Rectal smooth muscle tissue (tissue), 1 donor: ENCODE measurements around the gene MIPEP.
"Not testable (repeated sequence)": the region's sequence is repeated elsewhere in the genome, so short reads cannot be mapped to it uniquely, and the experiment has no call there.

Source experiments
- H3K27ac ChIP-seq: one replicate; pipeline ENCODE4 v1.7.0; 2013; ENCODE audit warnings: low read depth, low read length, inconsistent platforms
- H3K27me3 ChIP-seq: one replicate; pipeline ENCODE4 v1.7.0; 2013; ENCODE audit warnings: low read length; ENCODE audit not compliant: control insufficient read depth, insufficient read depth
- H3K36me3 ChIP-seq: one replicate; pipeline ENCODE4 v1.7.0; 2013; ENCODE audit warnings: low read length; ENCODE audit not compliant: control insufficient read depth, insufficient read depth
- H3K4me1 ChIP-seq: one replicate; pipeline ENCODE4 v1.7.0; 2013; ENCODE audit warnings: low read length; ENCODE audit not compliant: control insufficient read depth, insufficient read depth
- H3K4me3 ChIP-seq: one replicate; pipeline ENCODE4 v1.7.0; 2013; ENCODE audit warnings: low read length
- H3K9ac ChIP-seq: one replicate; pipeline ENCODE4 v1.7.0; 2013; ENCODE audit warnings: low read length

Gene MIPEP

DNA sequence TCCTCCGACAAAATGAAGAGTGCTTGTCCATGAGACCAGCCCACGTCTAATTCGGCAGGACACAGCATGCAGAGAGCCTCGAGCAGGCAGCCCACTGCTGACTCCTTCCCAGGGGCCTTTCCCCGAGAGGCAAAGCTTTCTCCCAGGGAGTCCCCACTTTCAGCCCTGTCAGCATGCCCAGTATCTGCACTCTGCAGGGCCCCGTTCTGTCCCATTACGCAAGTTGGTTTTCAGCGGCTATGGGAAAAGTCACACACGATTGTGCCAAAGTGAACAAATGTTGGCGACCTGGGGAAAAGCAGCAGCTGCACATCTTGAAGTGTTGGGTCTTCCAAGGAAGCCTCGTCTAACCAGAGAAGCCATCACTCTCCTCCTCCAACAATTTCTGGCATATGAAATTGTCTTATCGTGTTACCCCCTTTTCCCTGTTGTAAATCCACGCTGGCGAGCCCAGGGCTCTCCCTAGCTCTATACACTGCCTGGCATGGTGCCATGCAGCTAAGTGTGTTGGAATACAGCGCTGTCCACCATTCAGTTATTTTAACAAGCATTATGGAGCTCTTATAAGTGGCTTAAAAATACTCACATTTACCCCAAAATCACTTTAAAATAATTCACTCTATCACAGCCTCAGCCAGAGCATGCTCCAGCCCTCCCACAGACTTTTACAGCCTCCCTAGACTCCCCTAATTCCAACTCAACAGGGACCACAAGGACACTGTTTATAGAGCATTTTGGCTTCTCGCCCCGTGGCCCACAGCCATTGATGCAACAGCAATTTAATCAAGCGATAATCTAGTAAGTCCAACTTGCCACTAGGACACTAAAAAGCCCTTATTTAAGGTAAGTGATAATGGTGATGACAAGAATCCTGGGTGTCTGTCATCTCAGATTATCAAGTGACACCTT is 8.5 kb downstream of the MIPEP start:
- H3K4me1 ChIP-seq, H3K36me3 ChIP-seq, H3K27ac ChIP-seq, H3K9ac ChIP-seq, H3K4me3 ChIP-seq, H3K27me3 ChIP-seq: not testable (repeated sequence)

DNA sequence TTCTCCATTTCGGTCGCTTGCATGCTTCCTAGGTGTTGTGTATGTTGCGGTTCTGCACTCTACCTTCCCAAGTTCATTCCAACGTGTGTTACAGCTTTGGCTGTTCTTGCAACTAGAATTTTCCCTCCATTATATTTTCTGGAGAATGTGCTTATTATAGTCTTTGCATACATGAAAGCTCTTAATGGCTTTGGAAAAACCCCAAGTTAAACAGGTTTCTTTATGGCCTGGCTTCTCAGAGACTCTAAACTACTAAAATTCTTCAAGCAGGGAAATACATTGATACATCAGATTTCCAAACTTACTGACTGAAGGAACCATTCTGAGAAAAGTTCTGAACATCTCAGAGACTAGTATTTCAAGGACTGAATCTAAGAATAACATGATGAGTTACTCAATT is 11.9 kb downstream of the MIPEP start:
- Histone ChIP-seq H3K27ac (no peak overlapping the region), H3K36me3 (peaks cover 2% of the 10 kb centered on the region)

DNA sequence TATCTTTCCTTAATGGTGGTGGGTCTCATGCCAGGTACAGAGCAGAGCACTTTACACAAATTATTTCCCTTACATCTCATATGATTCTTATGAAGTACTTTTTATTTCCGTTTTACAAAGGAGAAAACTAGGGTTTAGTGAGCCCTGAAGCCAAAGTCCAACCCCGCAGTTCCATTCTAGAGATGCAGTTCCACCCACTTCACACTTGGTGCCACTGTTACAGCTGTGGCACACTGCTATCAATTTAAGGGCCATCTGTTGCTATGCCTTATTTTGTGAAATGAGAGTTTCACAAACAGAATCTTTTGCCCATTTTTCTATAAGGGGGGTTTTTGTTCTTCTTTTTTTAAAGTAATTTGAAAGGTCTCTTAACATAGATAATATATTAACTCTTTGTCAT is 12.9 kb downstream of the MIPEP start:
- H3K4me1 ChIP-seq, result no peaks in the 10 kb centered on the region
- H3K9ac ChIP-seq, result no peak overlapping the region
- H3K4me3 ChIP-seq, result no peak overlapping the region
- H3K27me3 ChIP-seq, result no peaks in the 10 kb centered on the region
- no peak overlapping the region for H3K27ac ChIP-seq
- H3K36me3 ChIP-seq, result peaks cover 2% of the 10 kb centered on the region

More for the DNA sequence above, 11.9 kb downstream of the MIPEP start:
- Histone ChIP-seq H3K4me1 (no peaks in the 10 kb centered on the region), H3K27me3 (no peaks in the 10 kb centered on the region), H3K4me3 (no peak overlapping the region), H3K9ac (no peak overlapping the region)

DNA sequence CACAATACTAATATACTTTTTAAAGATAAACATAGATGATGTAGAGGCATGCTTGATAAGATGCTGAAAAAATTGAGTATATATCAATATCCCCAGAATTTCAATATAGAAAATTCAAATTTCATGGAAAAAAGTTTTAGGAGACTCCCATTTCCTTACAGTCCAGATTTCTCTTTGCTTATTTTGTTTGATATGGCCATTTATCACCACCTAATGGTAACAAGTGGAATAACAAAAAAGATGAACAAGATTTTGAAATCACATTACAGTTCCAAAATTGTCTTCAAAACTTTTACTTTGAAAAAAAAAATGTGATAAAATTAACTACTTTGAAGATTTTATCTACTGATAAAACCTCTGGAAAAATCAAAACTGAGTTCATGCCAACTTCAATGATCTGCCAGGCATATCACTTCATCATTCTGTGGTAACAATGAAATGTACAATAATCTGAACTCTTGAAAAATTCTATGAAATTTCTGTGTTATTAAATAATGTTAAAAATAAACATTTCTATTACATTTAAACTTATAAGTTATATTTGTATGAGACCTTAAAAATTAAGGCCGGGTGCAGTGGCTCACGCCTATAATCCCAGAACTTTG is 17.5 kb downstream of the MIPEP start:
- no peak overlapping the region for H3K9ac ChIP-seq
- no peaks in the 10 kb centered on the region for H3K36me3 ChIP-seq
- H3K4me3 ChIP-seq, result no peak overlapping the region
- H3K27ac ChIP-seq, result no peak overlapping the region
- no peaks in the 10 kb centered on the region for H3K27me3 ChIP-seq
- H3K4me1 ChIP-seq, result no peaks in the 10 kb centered on the region

DNA sequence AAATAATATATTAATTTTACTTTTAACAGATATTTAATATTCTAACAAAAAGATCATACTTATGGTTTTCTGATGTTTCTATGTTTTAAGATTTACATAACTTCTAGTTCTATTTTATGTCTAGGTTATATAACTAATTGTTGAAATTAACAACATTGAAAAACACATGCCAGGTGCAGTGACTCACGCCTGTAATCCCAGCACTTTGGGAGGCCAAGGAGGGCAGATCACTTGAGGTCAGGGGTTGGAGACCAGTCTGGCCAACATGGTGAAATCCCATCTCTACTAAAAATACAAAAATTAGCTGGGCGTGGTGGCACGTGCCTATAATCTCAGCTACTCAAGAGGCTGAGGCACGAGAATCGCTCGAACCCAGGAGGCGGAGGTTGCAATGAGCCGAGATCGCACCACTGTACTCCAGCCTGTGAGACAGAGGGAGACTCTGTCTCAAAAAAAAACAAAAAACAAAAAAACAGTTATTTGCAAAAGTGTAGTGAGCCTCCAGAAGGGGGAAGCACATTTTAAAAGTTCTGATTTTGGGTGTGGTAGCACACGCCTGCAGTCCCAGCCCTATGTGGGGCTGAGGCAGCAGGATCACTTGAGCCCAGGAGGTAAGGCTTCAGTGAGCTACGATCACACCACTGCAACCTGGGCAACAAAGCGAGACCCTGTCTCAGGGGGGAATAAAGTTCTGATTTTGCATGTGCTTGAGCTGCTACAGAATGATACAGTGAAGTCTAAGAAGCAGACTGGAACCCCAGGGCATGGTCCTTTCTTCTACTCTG is 18.7 kb downstream of the MIPEP start:
- Histone ChIP-seq H3K4me3 (no peak overlapping the region), H3K27ac (no peak overlapping the region), H3K27me3 (no peaks in the 10 kb centered on the region), H3K9ac (no peak overlapping the region), H3K4me1 (no peaks in the 10 kb centered on the region), H3K36me3 (no peaks in the 10 kb centered on the region)

DNA sequence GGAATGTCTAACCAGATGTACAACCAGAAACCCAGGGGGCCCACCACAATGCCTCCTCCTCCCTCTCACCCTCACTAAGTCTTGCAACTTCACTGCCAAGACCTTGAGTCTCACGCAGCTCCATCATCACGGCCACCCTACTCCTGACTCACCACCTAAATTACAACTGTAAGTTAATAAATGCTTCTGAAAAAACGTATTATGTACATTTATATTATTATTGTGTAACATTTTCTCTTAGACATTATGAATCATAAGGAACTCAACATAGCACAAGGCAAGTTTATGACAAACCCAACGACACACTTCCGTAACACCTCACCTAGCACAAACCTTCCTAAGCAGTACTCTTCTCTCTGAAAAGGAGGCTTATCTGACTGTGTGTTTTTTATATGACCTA is 20.7 kb downstream of the MIPEP start:
- H3K36me3 ChIP-seq, result no peaks in the 10 kb centered on the region
- no peaks in the 10 kb centered on the region for H3K4me1 ChIP-seq
- no peak overlapping the region for H3K9ac ChIP-seq
- H3K27me3 ChIP-seq, result no peaks in the 10 kb centered on the region
- no peak overlapping the region for H3K4me3 ChIP-seq
- no peak overlapping the region for H3K27ac ChIP-seq

DNA sequence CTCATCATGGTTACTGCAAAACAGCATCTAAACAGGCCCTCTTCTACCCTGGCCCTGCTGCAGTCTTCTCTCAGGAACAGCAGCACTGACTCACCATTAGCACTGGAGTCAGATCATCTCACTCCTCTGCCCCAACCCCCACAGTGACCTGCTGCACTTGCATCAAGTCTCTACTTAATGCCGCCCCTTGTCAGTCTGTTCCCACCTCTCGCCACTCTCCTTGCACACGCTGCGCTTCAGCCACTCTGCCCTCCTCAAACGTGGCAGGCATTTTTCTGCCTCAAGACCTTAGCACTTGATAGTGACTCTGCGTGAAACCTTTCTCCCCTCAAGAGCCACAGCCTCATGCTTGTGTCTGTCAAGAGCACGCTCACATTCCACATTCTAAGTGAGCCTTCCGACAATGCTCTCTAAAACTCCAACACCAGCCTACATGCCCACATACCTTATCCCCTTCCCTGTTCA is 22.1 kb downstream of the MIPEP start:
- Histone ChIP-seq H3K4me1 (no peaks in the 10 kb centered on the region), H3K36me3 (no peaks in the 10 kb centered on the region), H3K4me3 (no peak overlapping the region), H3K27me3 (no peaks in the 10 kb centered on the region), H3K27ac (no peak overlapping the region), H3K9ac (no peak overlapping the region)

DNA sequence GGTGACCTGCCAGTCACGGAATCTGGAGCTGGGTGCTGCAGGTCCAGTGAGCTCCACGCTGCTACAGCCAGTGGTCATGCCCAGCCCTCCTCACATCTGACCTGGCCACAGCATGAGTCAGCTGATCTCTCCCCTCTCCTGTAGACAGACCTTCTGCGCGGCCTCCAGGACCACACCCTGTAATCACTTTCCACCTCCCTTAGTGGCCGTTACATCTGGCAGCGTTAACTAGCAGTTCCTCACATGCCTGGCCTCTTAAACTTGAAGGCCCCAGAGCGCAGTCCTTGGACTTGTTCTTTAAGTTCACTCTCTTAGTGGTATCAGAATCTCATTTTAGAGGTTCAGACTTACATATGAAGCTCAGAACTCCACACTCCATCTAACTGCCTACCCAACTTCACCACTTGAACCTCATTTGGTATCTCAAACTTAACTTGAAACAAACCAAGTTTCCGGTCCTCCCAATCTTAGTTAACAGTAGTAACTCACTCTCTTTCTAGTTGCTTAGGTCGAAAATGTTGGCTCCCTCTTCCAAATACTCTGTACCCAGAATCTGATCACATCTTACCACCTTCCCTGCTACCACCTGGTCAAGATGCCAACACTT is 22.7 kb downstream of the MIPEP start:
- Histone ChIP-seq H3K27ac (no peak overlapping the region), H3K36me3 (no peaks in the 10 kb centered on the region), H3K4me3 (no peak overlapping the region)

DNA sequence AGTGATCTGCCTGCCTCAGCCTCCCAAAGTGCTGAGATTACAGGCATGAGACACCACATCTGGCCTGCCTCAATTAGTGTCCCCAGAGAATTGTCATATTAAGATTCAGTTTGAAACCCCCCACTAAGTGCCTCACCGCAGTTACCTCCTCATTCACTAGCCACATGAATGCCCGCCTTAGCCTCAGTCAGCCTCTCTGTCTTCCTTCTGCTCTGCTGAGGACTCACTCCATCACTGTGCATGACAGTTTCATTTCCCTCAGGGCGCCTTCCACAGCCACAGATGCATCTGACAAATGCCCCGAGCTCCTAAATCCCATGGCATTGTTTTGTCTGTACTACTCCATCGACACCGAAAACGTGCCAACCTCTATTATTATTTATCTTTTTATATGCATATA is 23.3 kb downstream of the MIPEP start:
- no peak overlapping the region for H3K27ac ChIP-seq
- H3K9ac ChIP-seq, result no peak overlapping the region
- no peaks in the 10 kb centered on the region for H3K36me3 ChIP-seq
- no peaks in the 10 kb centered on the region for H3K4me1 ChIP-seq
- no peak overlapping the region for H3K4me3 ChIP-seq
- no peaks in the 10 kb centered on the region for H3K27me3 ChIP-seq

More for the DNA sequence above, 22.7 kb downstream of the MIPEP start:
- H3K4me1 ChIP-seq, result no peaks in the 10 kb centered on the region
- H3K9ac ChIP-seq, result no peak overlapping the region
- H3K27me3 ChIP-seq, result no peaks in the 10 kb centered on the region

DNA sequence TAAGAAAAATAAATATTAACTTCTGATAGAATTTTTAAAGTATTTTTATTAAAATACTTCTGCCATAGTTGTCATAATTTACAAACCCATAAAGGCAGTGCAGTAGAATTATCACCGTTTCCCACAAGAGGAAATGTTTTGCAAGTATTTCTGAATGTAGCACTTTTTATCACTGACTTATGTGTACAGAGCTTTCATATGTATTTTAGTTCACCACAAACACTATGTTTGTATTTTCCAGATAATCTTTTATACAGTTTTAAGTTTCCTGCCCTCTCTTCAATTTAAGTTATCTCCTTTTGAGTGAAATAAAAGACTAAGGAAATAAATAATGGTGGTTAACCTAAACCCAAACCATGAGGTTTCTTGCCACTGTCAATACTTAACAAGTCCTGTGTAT is 24.2 kb downstream of the MIPEP start:
- H3K4me3 ChIP-seq, result no peak overlapping the region
- no peaks in the 10 kb centered on the region for H3K4me1 ChIP-seq
- H3K27ac ChIP-seq, result no peak overlapping the region
- no peaks in the 10 kb centered on the region for H3K27me3 ChIP-seq
- no peaks in the 10 kb centered on the region for H3K36me3 ChIP-seq
- no peak overlapping the region for H3K9ac ChIP-seq

DNA sequence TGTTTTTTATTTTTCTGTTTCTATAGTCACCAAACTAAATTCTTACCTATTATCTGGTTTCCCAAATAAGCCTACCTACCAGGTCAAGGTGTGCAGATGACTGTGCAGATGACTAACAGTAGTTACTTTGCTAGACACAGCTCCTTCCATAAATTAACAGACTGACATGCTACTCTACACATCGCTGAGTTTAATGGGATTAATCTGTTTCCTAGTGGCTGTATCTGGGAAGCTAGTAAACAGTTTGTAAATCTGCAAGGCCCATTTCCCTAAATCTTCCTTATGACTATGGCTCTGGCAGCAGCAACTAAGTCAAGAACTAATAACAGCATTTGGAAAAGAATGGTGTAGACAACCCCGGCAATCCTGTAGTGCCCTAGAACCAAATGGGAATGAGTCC is 27.9 kb downstream of the MIPEP start:
- Histone ChIP-seq H3K4me1 (no peaks in the 10 kb centered on the region), H3K9ac (no peak overlapping the region), H3K27me3 (no peaks in the 10 kb centered on the region), H3K27ac (no peak overlapping the region), H3K36me3 (no peaks in the 10 kb centered on the region), H3K4me3 (no peak overlapping the region)

DNA sequence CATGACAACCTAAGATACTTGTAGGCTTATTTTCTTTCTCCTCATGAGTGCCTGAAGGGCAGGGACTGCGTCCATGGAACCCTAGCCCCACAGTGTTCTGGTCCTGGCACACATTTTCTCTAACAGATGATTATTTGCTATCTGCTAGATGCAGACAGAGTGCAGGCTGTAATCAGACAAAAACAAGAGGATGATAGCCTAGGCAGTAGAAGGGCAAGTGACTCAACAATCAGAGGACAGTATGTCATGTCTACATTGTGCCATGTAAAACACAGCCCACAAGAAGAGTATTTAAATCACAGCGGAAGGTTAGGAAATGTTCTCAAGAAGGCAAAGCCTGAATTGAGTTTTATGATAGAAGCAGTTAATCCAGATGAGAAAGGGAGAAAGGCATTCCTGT is 29.3 kb downstream of the MIPEP start:
- H3K9ac ChIP-seq, result no peak overlapping the region
- no peaks in the 10 kb centered on the region for H3K27me3 ChIP-seq
- H3K27ac ChIP-seq, result no peak overlapping the region
- no peak overlapping the region for H3K4me3 ChIP-seq
- no peaks in the 10 kb centered on the region for H3K4me1 ChIP-seq
- no peaks in the 10 kb centered on the region for H3K36me3 ChIP-seq
